GM20000 (cell line): ENCODE measurements around the gene MT1G.

Experiments used
- DNase-seq: peaks from one replicate; pipeline ENCODE4 v3.0.0; 2012; ENCODE audit warnings: low spot score
- TF ChIP-seq, protein P1 (sequence below): IDR thresholded peaks from 2 replicates; pipeline ENCODE4 v1.5.1; 2012; ENCODE audit warnings: mild to moderate bottlenecking, control low read depth; ENCODE audit errors: extremely low read depth, missing control alignments

The MT1G gene

DNA sequence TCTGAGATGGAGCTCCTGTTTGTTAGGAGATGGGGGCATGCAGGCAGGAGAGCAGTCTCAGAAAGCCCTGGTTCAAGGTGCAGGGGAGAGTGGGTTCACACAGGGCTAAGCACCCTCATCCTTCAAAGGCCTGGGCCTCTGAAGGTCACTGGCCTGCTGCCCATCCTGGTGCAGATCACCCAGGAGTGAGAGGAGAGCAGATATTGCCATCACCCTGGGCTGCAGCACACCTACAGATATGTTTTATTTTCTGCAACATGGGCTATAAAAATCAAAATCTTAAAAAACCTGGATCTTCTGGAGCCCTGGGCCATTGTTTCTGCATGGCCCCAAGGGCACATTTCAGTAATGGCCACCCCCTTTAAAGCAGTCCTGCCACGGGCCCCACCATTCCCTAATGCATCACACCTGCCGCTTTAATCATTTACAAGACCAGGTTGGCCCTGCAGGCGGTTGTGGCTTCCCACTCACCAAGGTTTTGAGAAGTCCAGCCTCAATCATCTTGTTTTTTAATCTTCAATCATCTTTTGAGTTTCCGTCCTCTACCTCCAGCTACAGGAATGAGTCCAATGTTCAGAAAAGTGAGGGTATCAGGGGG is 41.7 kb upstream of the MT1G start:
- DNase-seq: no peak
- TF ChIP-seq, protein P1, sequence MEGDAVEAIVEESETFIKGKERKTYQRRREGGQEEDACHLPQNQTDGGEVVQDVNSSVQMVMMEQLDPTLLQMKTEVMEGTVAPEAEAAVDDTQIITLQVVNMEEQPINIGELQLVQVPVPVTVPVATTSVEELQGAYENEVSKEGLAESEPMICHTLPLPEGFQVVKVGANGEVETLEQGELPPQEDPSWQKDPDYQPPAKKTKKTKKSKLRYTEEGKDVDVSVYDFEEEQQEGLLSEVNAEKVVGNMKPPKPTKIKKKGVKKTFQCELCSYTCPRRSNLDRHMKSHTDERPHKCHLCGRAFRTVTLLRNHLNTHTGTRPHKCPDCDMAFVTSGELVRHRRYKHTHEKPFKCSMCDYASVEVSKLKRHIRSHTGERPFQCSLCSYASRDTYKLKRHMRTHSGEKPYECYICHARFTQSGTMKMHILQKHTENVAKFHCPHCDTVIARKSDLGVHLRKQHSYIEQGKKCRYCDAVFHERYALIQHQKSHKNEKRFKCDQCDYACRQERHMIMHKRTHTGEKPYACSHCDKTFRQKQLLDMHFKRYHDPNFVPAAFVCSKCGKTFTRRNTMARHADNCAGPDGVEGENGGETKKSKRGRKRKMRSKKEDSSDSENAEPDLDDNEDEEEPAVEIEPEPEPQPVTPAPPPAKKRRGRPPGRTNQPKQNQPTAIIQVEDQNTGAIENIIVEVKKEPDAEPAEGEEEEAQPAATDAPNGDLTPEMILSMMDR: no peak

DNA sequence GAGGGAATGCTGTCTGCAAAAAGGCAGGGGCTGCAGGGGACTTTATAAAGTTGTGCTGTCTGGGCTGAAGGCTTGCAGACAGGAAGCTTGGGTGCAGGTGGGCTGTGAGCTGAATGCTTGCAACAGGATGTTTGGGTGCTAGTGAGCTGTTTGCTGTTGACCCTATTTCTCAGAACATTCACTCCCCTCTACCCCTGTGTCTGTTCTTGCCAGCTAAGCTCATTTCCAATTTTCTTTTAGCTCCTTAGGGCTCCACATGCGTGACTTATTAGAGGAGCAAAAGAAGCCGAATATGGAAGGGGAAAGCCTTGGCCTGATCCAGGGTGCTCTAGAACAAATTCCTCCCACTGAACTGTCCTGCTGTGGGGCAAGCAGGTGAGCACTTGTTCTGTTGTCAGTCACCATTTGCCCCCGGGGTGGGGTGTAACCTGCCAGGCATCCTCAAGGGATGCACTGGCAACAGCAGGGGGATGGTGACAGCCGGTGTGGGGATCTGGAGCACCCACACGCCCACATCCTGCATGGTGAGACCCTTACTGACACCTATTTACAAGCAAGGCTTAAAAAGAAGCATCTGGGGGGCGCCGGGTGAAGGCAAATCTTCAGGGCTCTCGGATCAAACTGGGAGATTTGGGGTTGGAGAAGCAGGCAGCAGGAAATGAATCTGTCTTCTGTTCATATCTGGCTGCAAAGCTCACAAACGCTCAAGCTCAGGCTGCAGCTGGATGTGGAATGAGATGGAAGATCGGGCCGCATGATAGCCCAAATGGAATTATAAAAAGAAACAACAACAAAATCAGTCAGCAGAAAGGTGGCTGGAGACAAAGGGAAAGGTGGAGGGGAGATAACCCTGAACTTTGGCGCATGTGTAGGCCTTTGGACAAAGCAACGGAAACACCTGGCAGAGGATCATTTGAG is 40.9 kb upstream of the MT1G start:
- TF ChIP-seq, protein P1: no peak
- no peak for DNase-seq

- no peak for DNase-seq
- TF ChIP-seq, protein P1: no peak
Measured at GRCh38 chr16:56702836-56703235, 35.0 kb upstream of the MT1G start.

GRCh38 chr16:56701534-56701933 is 33.7 kb upstream of the MT1G start:
- no peak for DNase-seq

GRCh38 chr16:56700631-56701030 is 32.8 kb upstream of the MT1G start:
- TF ChIP-seq, protein P1: no peak

More at GRCh38 chr16:56701534-56701933, 33.7 kb upstream of the MT1G start:
- TF ChIP-seq, protein P1: no peak

DNA sequence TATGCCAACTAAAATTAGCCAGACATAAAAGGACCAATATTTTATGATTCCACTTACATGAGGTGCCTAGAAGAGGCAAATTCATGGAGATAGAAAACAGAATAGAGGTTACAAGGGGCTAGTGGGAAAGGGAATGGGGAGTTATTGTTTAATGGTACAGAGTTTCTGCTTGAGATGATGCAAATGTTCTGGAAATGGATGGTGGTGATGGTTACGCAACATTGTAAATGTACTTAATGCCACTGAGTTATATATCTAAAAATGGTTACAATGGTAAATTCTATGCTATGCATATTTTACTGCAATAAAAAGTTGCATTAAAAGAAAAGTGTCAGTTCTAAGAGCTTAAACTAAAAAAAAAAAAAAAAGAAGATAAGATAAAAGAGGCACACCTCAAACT is 32.3 kb upstream of the MT1G start:
- TF ChIP-seq, protein P1: no peak
- no peak for DNase-seq

More at GRCh38 chr16:56700631-56701030, 32.8 kb upstream of the MT1G start:
- DNase-seq: no peak
